Osteocyte (in vitro differentiated cells): ENCODE data around the gene CYB561D2. TPM values are rescaled to one million over a fixed set of nuclear protein-coding genes. Genes with fewer than 3 reads are reported as not detected.

Experiments used
- DNase-seq: peaks from one replicate; pipeline ENCODE4 v3.0.0; 2021; ENCODE audit warnings: mixed read lengths; ENCODE audit not compliant: unreplicated experiment; ENCODE audit errors: extremely low spot score
- H3K27ac Mint-ChIP-seq: one replicate; pipeline ENCODE4 v1.8.0; 2021; ENCODE audit warnings: mild to moderate bottlenecking, mixed read lengths; ENCODE audit not compliant: unreplicated experiment
- H3K27me3 Mint-ChIP-seq: one replicate; pipeline ENCODE4 v1.8.0; 2021; ENCODE audit warnings: mixed read lengths; ENCODE audit not compliant: unreplicated experiment
- H3K36me3 Mint-ChIP-seq: one replicate; pipeline ENCODE4 v1.8.0; 2021; ENCODE audit warnings: mixed read lengths; ENCODE audit not compliant: unreplicated experiment
- H3K4me1 Mint-ChIP-seq: one replicate; pipeline ENCODE4 v1.8.0; 2021; ENCODE audit warnings: mixed read lengths; ENCODE audit not compliant: unreplicated experiment
- H3K4me3 Mint-ChIP-seq: one replicate; pipeline ENCODE4 v1.8.0; 2021; ENCODE audit warnings: mild to moderate bottlenecking, moderate library complexity, mixed read lengths; ENCODE audit not compliant: unreplicated experiment
- H3K9me3 Mint-ChIP-seq: one replicate; pipeline ENCODE4 v1.8.0; 2021; ENCODE audit warnings: mixed read lengths; ENCODE audit not compliant: unreplicated experiment
- CTCF ChIP-seq: fragments of 200-600 bp; sonication (generic); IDR thresholded peaks from 2 replicates; pipeline ENCODE4 v1.5.0; 2021; ENCODE audit warnings: antibody characterized with exemption, mild to moderate bottlenecking, moderate library complexity
- total RNA-seq: library from RNA; stranded (reverse); gene quantifications from 2 replicates; pipeline ENCODE4 v1.2.1, GENCODE V29; 2021

Gene CYB561D2
- total RNA-seq, 1 donor from 2014 or later, result 17.2 TPM

GRCh38 chr3:50393061-50393460 lies 42.4 kb downstream of the CYB561D2 start:
- no peaks in the 10 kb centered on the region for H3K36me3 Mint-ChIP-seq
- H3K27me3 Mint-ChIP-seq, result no peaks in the 10 kb centered on the region
- no peak for TF ChIP-seq CTCF

GRCh38 chr3:50395070-50395860 lies 44.6 kb downstream of the CYB561D2 start:
- no peaks in the 10 kb centered on the region for H3K36me3 Mint-ChIP-seq
- no peaks in the 10 kb centered on the region for H3K9me3 Mint-ChIP-seq
- H3K27ac Mint-ChIP-seq, result no peak overlapping the region
- no peak for DNase-seq
- H3K4me1 Mint-ChIP-seq, result no peaks in the 10 kb centered on the region
- no peak for TF ChIP-seq CTCF
- no peaks in the 10 kb centered on the region for H3K27me3 Mint-ChIP-seq
- no peak overlapping the region for H3K4me3 Mint-ChIP-seq

More at GRCh38 chr3:50393061-50393460, 42.4 kb downstream of the CYB561D2 start:
- no peak overlapping the region for H3K27ac Mint-ChIP-seq
- H3K4me1 Mint-ChIP-seq, result no peaks in the 10 kb centered on the region
- no peak overlapping the region for H3K4me3 Mint-ChIP-seq
- no peak for DNase-seq
- no peaks in the 10 kb centered on the region for H3K9me3 Mint-ChIP-seq

GRCh38 chr3:50396502-50396901 lies 45.8 kb downstream of the CYB561D2 start:
- Mint-ChIP-seq H3K4me3 (no peak overlapping the region), H3K36me3 (no peaks in the 10 kb centered on the region), H3K9me3 (no peaks in the 10 kb centered on the region), H3K27ac (no peak overlapping the region), H3K4me1 (no peaks in the 10 kb centered on the region), H3K27me3 (no peaks in the 10 kb centered on the region)
- DNase-seq, result no peak
- no peak for TF ChIP-seq CTCF

GRCh38 chr3:50401978-50402595 lies 51.4 kb downstream of the CYB561D2 start:
- Mint-ChIP-seq H3K9me3 (no peaks in the 10 kb centered on the region), H3K4me3 (no peak overlapping the region), H3K36me3 (no peaks in the 10 kb centered on the region), H3K4me1 (no peaks in the 10 kb centered on the region), H3K27ac (no peak overlapping the region), H3K27me3 (peaks cover 5% of the 10 kb centered on the region)
- no peak for DNase-seq
- TF ChIP-seq CTCF, result no peak

Other genes starting within 250 kb of the CYB561D2 start
- gene SEMA3F, start 195.5 kb upstream of the CYB561D2 start, total RNA-seq, result 11.8 and 12.9 TPM in 2 replicates
- not detected in 2 replicates for gene GNAT1, start 159.3 kb upstream of the CYB561D2 start, total RNA-seq
- 3.9 and 4.5 TPM in 2 replicates for gene SLC38A3, start 145.6 kb upstream of the CYB561D2 start, total RNA-seq
- 340 and 357 TPM in 2 replicates for gene GNAI2, start 114.7 kb upstream of the CYB561D2 start, total RNA-seq
- gene SEMA3B, start 81.7 kb upstream of the CYB561D2 start, total RNA-seq, result 5.5 and 8.1 TPM in 2 replicates
- gene LSMEM2, start 71.8 kb upstream of the CYB561D2 start, total RNA-seq, result not detected in 2 replicates
- 43.3 and 54.2 TPM in 2 replicates for gene IFRD2, start 58.4 kb upstream of the CYB561D2 start, total RNA-seq
- gene HYAL3, start 51.5 kb upstream of the CYB561D2 start, total RNA-seq, result 2.3 and 3.0 TPM in 2 replicates
- 14.3 and 16.2 TPM in 2 replicates for gene NAA80, start 51.5 kb upstream of the CYB561D2 start, total RNA-seq
- gene HYAL1, start 47.3 kb upstream of the CYB561D2 start, total RNA-seq, result 0.60 and 0.83 TPM in 2 replicates
- gene HYAL2, start 28.1 kb upstream of the CYB561D2 start, total RNA-seq, result 34.1 and 37.0 TPM in 2 replicates
- gene TUSC2, start 22.6 kb upstream of the CYB561D2 start, total RNA-seq, result 16.9 and 18.3 TPM in 2 replicates
- 12.8 and 13.7 TPM in 2 replicates for gene RASSF1, start 10.0 kb upstream of the CYB561D2 start, total RNA-seq
- gene ZMYND10, start 5.1 kb upstream of the CYB561D2 start, total RNA-seq, result 0.50 and 1.6 TPM in 2 replicates
- 21.0 and 25.9 TPM in 2 replicates for gene NPRL2, start 87 bp upstream of the CYB561D2 start, total RNA-seq
- 63.2 and 69.0 TPM in 2 replicates for gene TMEM115, start 8.7 kb downstream of the CYB561D2 start, total RNA-seq
- 0.13 and 0.27 TPM in 2 replicates for gene CACNA2D2, start 152.8 kb downstream of the CYB561D2 start, total RNA-seq
- gene C3orf18, start 216.9 kb downstream of the CYB561D2 start, total RNA-seq, result 2.2 and 3.9 TPM in 2 replicates
- gene HEMK1, start 218.7 kb downstream of the CYB561D2 start, total RNA-seq, result 19.9 and 23.1 TPM in 2 replicates